DMS53 (cell line): ENCODE results near the gene NEGR1.

Experiments used
- DNase-seq: peaks from one replicate; lab custom pipeline; 2025; lab: John Stamatoyannopoulos, UW

NEGR1 gene

GRCh38 chr1:71850515-71850914 lies 431.8 kb downstream of the NEGR1 start:
- no peak for DNase-seq

DNA sequence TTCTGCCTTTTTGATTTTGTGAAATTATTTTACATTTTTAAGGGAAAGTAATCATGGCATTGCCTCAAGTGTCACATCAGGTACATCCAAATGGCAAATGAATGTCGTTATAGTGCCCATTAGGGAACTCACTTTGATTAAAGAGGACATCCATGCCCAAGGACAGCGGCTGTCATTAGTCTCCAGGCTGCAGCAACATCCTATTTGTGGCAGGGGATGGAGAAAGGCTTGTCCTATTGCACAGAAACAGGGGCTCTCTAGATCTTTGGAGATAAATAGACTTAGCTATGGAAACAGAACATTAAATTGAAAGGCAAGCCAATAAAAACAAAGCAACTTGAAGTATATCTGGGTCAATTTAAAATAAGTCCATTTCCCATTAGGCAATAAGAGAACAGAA lies 439.3 kb downstream of the NEGR1 start:
- no peak for DNase-seq

DNA sequence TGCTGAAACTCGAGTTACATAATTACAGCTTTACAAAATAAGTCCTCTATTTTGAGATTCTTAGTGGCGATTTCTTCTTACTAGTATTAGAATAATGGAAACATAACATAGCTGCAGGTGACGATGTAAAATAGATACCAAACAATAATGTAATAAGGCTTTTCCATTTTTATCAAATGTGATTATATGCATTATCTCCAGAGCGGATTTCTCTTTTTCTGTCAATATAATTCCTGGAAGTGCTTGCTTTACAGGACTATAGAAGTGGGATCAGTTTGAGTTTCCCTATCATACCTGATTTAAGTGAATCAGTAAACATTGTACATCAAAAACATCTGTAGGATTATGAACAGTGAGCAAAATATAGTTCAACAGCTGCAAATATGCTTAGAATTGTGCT lies 442.5 kb downstream of the NEGR1 start:
- no peak for DNase-seq

DNA sequence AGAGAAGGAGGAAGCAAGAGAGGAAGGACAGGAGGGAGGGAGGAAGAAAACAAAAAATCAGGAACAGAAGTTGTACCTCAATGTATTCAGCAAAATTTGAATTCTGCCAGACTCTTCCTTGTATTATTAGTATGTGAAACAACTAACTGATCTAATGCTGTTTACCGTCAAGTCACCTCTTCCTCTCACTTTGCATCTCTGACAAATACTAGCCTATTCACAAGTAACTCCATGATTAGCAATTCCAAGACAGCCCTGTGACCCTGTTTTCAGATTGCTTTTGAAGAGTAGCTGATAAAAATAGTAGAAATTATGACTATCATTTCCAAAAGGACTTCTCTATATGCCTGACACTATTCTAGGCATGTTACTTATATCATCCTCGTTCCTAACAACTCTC lies 445.4 kb downstream of the NEGR1 start:
- no peak for DNase-seq

- no peak for DNase-seq
These were observed 446.9 kb downstream of the NEGR1 start for GRCh38 chr1:71835442-71835813.

- peak; percentile 19 for DNase-seq
These were observed 447.5 kb downstream of the NEGR1 start for GRCh38 chr1:71834601-71835441.

DNA sequence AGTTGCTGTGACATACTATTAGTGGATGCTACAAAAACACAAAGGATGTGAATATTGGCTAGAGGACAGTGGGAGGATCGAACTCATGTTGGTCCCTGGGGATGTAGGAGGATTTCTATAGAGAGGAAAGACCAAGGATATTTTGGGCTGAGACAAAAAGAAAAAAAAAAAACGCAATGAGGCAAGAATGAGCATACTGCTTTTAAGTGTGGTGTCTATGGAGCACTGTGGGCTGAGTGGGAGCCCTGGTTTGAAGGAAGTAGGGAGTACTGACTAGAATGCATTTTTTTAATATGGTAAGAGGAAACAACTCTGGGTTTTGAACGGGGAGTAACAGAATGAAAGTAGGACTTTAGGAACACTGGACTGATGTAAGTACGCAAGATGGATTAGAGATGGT lies 450.7 kb downstream of the NEGR1 start:
- DNase-seq: no peak

DNA sequence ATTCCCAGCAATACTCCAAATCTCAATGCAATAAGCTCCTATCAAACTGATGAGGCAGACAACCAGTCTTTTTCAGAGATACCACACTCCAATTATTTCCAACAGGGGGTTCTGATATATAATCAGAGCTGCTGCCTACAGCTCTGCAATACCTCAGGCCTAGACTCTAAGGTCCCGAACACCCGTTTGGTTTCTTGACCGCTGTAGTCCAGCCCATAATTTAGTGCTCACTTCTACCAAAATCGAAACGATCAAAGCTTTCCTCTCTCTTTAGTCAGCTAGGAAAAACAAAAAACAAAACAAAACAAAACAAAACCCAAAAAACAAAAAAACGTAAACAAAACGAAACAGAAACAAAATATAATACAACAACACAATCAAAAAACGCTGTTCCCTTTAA lies 453.0 kb downstream of the NEGR1 start:
- DNase-seq: no peak

DNA sequence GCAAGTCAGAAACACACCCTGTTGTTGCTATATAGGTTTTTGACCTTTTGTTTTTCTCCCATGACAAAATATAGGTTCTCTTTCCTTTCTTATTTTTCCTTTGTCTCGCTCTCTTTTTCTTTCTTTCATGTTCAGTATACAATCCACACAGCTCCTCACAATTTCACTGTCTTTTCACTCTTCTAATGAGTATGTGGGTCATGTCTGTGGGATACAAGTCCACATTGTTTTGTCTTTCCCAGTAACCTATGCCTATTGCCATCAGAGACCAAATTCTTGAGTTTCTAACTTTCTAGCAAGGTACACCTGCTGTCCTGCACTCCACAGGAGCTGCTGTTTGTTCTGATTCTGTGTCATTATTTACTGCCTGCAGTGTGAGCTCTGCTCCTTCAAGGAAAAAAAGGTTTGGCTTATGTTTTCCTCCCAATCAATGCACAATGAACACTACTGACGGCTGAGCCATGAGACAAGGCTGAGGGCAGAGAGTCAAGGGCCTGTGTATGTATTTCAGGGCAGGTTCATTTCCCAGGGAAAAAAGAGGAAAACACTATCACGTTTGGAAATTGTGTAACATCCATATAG lies 453.8 kb downstream of the NEGR1 start:
- DNase-seq: peak; percentile 61

DNA sequence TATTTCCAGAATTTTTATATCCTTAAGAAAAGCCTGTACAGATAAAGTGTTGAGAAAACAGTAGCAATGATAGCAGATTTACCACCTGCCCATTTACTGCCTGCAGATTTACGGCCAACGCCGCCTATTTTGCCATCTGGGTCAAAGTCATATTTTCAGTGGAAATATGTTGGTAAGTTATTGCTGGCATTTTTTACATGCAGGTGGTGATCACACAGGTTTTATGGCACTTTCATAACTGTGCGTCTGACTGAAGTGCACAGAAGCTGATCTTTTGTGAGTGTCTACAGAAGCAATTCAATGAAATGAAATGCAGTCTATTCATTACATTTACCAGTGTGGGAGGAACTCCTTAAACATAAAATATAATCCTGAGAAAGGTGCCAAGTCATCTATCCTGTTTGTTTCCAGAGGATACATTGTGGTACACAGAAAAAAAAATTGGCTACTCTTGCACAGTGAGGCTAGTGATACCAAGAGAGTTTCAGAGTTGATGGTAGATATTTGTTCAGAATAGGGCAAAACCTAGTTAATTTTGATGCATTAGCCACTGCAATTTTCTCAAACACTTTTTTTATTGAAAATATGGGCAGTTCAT lies 458.5 kb downstream of the NEGR1 start:
- no peak for DNase-seq

DNA sequence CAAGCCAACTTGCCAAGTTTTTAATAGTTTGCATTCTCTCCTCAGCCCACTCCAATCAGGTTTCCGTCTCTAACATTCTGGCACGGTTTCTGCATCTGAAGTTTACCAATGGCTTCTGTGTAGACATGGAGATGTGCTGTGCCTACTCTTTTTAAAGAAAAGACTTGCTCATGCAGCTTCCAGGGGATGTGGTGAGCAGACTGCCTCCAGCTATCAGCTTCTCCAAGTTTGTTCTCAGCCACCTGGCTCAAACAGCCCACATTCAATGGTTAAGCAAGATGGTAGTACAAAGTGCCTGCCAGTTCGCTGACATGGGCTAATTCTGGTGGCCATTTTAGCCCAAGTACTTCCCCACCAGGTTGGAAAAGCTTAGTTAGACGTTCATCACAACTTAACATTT lies 465.3 kb downstream of the NEGR1 start:
- no peak for DNase-seq

GRCh38 chr1:71809085-71809484 lies 473.3 kb downstream of the NEGR1 start:
- DNase-seq: peak; percentile 62

DNA sequence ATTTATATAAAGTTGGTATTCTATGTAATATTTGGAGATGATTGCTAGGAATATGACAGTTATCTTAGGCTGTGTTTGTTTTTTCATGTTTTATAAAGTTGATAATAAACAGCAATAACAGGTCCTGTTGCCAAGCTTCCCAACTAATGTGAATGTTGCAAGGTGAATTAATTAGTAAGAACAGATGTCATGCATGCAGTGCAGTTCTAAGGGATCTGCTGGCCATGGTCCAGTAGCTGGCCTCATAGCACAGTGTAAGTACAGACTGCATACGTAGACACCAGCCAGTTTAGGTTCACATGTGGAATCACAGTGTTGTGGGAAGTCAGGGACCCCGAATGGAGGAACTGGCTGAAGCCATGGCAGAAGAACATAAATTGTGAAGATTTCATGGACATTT lies 478.2 kb downstream of the NEGR1 start:
- no peak for DNase-seq

DNA sequence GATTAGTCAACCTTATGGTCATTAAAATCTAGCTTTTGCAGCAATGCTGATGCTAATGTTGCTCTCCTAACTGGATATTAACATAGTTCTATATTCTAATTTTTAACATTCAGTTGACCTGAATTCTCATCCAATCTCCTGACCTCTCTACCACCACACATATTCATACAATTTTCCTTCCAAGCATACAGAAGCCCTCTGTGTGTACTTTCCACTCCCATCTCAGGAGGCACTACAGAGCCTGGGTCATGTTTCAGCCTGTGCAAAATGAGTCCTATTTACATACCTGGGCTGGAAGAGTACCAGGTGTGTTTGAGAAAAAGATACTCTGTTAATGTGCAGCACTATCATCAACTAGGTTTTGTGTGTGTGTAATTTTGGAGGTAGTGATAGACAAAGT lies 486.3 kb downstream of the NEGR1 start:
- DNase-seq: peak; percentile 89

DNA sequence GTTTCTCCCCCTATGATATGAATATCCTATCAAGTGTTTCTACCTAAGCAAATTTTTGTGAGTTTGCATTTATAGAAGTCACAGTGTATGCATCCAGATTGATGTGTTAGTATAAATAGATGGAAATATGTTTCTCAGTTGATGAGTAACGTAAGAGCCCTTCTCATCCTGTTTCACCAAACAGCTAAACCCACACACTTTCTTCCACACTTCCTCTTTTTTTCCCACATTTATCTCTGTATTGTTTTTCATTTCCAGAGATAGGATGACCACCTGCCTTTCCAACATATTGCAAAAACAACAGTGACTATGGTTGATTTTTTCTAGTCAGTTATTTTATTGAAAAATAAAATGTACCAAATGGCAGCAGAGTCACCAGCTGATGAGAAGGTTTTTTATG lies 490.1 kb downstream of the NEGR1 start:
- no peak for DNase-seq

DNA sequence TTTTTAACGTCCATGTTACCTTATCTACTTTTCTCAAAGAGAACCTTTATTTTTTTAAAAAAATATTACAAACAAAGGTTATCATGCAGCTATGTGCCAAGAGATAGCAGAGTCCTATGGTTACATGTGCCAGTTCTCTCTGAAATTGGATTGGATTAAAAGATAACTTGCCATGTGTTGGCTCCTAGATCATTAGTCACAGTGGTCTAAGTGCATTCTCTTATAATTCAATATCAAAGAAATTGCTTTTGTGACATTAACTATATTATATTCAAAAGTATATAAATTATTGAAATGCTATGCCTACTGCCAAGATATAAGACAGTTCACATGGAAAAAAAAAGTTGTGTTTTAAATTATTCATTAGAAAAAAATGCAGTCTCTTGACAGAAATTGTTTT lies 494.2 kb downstream of the NEGR1 start:
- no peak for DNase-seq

- no peak for DNase-seq
These were observed 494.6 kb downstream of the NEGR1 start for GRCh38 chr1:71787699-71788098.

DNA sequence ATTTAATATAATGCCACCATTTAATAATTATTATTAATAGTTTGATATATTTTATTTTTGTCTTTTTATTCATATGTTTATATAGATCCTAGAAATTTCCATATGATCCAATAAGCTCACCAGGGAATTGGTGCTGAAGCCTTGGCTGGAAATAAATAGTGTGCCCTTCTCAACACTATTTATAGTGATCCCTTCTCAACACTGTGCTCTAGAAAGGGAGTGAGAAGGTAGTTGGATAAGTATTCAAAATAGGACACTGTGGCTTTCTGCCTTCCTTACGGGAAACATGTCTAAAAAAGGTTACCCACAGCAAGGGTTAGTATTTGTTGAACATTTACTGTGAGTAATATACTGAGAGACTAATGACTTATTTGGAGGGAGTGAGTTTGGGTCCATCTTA lies 496.1 kb downstream of the NEGR1 start:
- no peak for DNase-seq

DNA sequence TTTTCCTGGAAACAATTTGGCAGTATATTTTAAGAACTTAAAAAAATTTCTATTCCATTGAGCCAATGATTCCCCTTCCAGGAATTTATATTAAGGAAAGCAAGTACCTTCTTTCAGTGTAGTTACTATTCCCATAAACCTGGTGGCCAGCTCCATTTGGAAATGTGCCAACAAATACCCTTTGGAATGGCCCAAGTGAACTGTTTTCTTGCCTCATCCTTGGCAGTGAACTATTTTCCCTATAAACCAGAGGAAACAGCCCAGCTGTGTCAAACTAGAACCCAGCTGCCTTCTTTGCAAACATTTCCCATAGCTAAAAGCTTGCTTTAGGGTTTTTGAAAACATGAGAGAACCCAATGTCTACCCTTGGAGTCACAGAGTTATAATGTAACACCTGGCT lies 496.9 kb downstream of the NEGR1 start:
- DNase-seq: no peak

DNA sequence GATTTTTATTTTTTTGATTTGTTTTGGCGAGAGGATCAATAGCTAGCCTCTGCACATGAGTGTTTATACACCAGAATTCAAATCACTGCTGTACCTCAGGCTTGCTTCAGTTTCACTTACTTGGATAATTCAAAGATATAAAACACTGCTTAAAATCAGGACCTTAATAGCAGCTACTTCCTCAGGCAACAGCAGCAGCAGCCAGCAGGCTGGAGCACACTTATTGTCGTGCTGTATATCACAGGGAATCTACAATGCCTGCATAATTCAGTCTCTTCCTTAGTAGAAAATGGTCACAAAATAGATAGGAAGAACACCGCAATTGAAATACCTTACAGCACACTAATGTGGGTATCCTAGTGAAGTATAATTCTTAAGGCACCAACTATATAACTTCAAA lies 497.3 kb downstream of the NEGR1 start:
- DNase-seq: no peak

DNA sequence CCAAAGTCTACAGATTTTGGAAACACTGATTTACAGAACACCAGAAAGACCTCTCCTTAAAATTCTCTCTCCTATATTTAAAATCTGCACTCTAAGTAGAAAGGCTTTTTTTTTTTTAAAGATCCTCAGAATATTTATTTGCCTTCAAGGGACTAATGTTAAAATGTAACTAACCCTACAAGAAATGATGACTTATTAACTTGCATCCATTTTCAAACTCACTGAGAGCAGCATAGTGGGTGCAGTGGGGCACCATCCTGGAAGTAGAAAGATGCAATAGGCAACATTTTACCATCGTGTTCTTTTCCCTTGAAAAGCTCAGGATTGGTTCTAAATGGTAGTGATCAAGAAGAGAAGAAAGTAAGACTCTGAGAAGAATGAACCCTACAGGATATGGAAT lies 498.1 kb downstream of the NEGR1 start:
- DNase-seq: no peak

GRCh38 chr1:71783071-71783470 lies 499.3 kb downstream of the NEGR1 start:
- DNase-seq: no peak

DNA sequence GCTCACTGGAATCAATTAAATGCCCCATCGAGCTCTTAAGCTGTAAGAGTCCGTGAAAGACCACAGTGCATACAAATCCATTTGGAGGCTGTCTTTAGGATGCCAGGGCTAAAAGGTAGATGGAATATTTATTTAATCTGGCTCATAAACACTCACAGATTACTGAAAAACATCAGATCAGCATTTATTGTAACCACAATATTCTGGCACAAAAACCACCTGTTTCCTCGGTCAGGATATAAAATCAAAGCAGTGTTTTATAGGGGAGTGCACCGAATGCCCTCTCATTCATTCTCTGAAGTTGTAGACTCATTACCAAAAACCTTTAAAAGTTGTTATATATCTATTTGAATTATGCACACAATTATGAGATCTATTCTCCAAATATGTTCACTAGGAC lies 500.9 kb downstream of the NEGR1 start:
- DNase-seq: no peak

- no peak for DNase-seq
These were observed 501.7 kb downstream of the NEGR1 start for GRCh38 chr1:71780681-71781080.
